Measurements from ENCODE around the gene NOB1. TPM values are rescaled to one million over a fixed set of nuclear protein-coding genes. Genes with fewer than 3 reads are reported as not detected.

The NOB1 gene
- total RNA-seq, 1 experiment from 2014 or later: 101 TPM

- Histone ChIP-seq H2AK5ac (ENCODE audit: insufficient read length, low read length) (no peak overlapping the region), H3K27me3 (ENCODE audit: insufficient read depth, low read length) (no peaks in the 10 kb centered on the region), H4K8ac (replicated peaks; ENCODE audit: insufficient read length, low read depth, low read length) (no peak overlapping the region), H3K14ac (ENCODE audit: insufficient read depth, low read length) (no peak overlapping the region), H3K4me2 (ENCODE audit: insufficient read depth, insufficient read length, low read length) (no peak overlapping the region), H3K23me2 (ENCODE audit: insufficient read length, low read depth, low read length, poor library complexity, severe bottlenecking) (no peaks in the 10 kb centered on the region), H2BK5ac (ENCODE audit: insufficient read length, low read length) (no peak overlapping the region), H2BK120ac (ENCODE audit: low read depth, low read length, poor library complexity, severe bottlenecking) (no peak overlapping the region), H3K4ac (ENCODE audit: low read depth, low read length) (no peak overlapping the region), H3K23ac (ENCODE audit: insufficient read length, low read depth, low read length) (no peak overlapping the region), H3K9ac (ENCODE audit: extremely low read depth, insufficient read length, low read length) (no peak overlapping the region), H3K4me1 (ENCODE audit: insufficient read depth, low read length) (no peaks in the 10 kb centered on the region), H4K91ac (ENCODE audit: insufficient read length, low read depth, low read length) (no peak overlapping the region), H3T11ph (ENCODE audit: low read length) (no peak overlapping the region), H3K79me1 (ENCODE audit: insufficient read depth, low read depth, low read length, poor library complexity, severe bottlenecking) (no peaks in the 10 kb centered on the region), H3K56ac (ENCODE audit: insufficient read length, low read depth, low read length) (no peak overlapping the region), H3K27ac (ENCODE audit: insufficient read length, low read depth, low read length) (no peak overlapping the region), H2AFZ (ENCODE audit: low read length) (no peak overlapping the region), H3K9me3 (ENCODE audit: control insufficient read depth, low read depth, low read length) (no peaks in the 10 kb centered on the region), H3K79me2 (ENCODE audit: insufficient read depth, low read length) (no peaks in the 10 kb centered on the region), H4K20me1 (ENCODE audit: control insufficient read depth, insufficient read depth, insufficient read length) (no peaks in the 10 kb centered on the region), H2BK15ac (ENCODE audit: low read depth, low read length) (no peak overlapping the region), H4K5ac (ENCODE audit: insufficient read length, low read depth, low read length) (no peak overlapping the region), H3K18ac (ENCODE audit: insufficient read length, low read depth, low read length) (no peak overlapping the region), H2BK12ac (ENCODE audit: insufficient read length, low read depth, low read length) (no peak overlapping the region), H2BK20ac (ENCODE audit: low read depth, low read length, poor library complexity, severe bottlenecking) (no peak overlapping the region)
- H3K4me1 Mint-ChIP-seq: peaks cover 5 to 17% of the 10 kb centered on the region in 2 experiments
- peaks cover 5 to 17% (median 8%) of the 10 kb centered on the region in 3 experiments; a peak in 6 of 7 replicates for H3K36me3 Mint-ChIP-seq (ENCODE audit: insufficient read depth in 1 of 3, low read depth in 3 of 3)
- H3K27me3 Mint-ChIP-seq (ENCODE audit: low read depth): no peaks in the 10 kb centered on the region
- no peak overlapping the region for H3K4me3 Mint-ChIP-seq
- DNase-seq: no peak
- no peaks in the 10 kb centered on the region for H3K9me3 Mint-ChIP-seq
- peak overlapping the region in 1 of 3 experiments; percentile 91; a peak in 1 of 7 replicates for H3K27ac Mint-ChIP-seq
- WGBS (ENCODE audit: extremely low coverage, insufficient read length, low lambda C conversion rate): no CpG with 5 or more reads among the region's 2 CpGs
- TF ChIP-seq CTCF (conservative IDR thresholded peaks at IDR 0.05): no peak
Observed at GRCh38 chr16:69794486-69794885, 39.8 kb upstream of the NOB1 start.

Data from H9 (cell line).